GM12878 (cell line): ENCODE data around the gene PMF1.

Experiments
- CHD2 ChIP-seq: IDR thresholded peaks from 2 replicates; pipeline ENCODE4 v1.6.1; 2011; ENCODE audit warnings: low read depth, low read length, improper control_type of control experiment, borderline replicate concordance
- EZH2 ChIP-seq: IDR thresholded peaks from 2 replicates; pipeline ENCODE4 v1.6.1; 2012; ENCODE audit warnings: low read depth, mild to moderate bottlenecking, control low read depth, inconsistent platforms, low read length, borderline replicate concordance; ENCODE audit not compliant: control insufficient read depth
- FOXM1 ChIP-seq: IDR thresholded peaks from 2 replicates; pipeline ENCODE4 v1.6.1; 2012; ENCODE audit warnings: low read depth, mild to moderate bottlenecking, inconsistent platforms, low read length, moderate library complexity
- MXI1 ChIP-seq: fragments of 150-350 bp; IDR thresholded peaks from 2 replicates; pipeline ENCODE4 v1.6.1; 2011; ENCODE audit warnings: low read depth, mild to moderate bottlenecking, inconsistent platforms, low read length, improper control_type of control experiment
- POLR2A ChIP-seq: IDR thresholded peaks from 2 replicates; pipeline ENCODE4 v1.6.1; 2011; ENCODE audit warnings: low read depth, mild to moderate bottlenecking, low read length
- RAD21 ChIP-seq: IDR thresholded peaks from 2 replicates; pipeline ENCODE4 v1.6.1; 2011; ENCODE audit warnings: mild to moderate bottlenecking, low read depth, low read length, moderate library complexity; ENCODE audit not compliant: insufficient read depth
- SMC3 ChIP-seq: IDR thresholded peaks from 2 replicates; pipeline ENCODE4 v1.6.1; 2011; ENCODE audit warnings: low read length, improper control_type of control experiment, borderline replicate concordance
- TF ChIP-seq, protein P1 (sequence below): IDR thresholded peaks from 2 replicates; pipeline ENCODE4 v1.6.1; 2012; ENCODE audit warnings: low read depth, low read length, improper control_type of control experiment
- TF ChIP-seq, protein P2 (sequence below), 3 experiments: IDR thresholded peaks in 2 of 3; conservative IDR thresholded peaks in 1 of 3; 2 replicates each; pipeline ENCODE4 v1.5.1; 2011; ENCODE audit warnings: low read depth in 3 of 3, low read length in 3 of 3, mild to moderate bottlenecking in 3 of 3, control low read depth in 2 of 3, moderate library complexity in 2 of 3, inconsistent platforms in 1 of 3, mixed read lengths in 1 of 3; ENCODE audit not compliant: control insufficient read depth in 2 of 3, insufficient read depth in 1 of 3; ENCODE audit errors: extremely low read depth in 1 of 3

GRCh38 chr1:156281693-156282478, 69.1 kb downstream of the PMF1 start:
- TF ChIP-seq POLR2A (peak; percentile 19; the same call in 1 of the 2 replicates), SMC3 (no peak), RAD21 (no peak), FOXM1 (no peak), CHD2 (no peak), EZH2 (no peak), MXI1 (no peak)
- TF ChIP-seq, protein P1, sequence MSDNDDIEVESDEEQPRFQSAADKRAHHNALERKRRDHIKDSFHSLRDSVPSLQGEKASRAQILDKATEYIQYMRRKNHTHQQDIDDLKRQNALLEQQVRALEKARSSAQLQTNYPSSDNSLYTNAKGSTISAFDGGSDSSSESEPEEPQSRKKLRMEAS, result no peak; the same call in 1 of the 2 replicates
- TF ChIP-seq, protein P2, sequence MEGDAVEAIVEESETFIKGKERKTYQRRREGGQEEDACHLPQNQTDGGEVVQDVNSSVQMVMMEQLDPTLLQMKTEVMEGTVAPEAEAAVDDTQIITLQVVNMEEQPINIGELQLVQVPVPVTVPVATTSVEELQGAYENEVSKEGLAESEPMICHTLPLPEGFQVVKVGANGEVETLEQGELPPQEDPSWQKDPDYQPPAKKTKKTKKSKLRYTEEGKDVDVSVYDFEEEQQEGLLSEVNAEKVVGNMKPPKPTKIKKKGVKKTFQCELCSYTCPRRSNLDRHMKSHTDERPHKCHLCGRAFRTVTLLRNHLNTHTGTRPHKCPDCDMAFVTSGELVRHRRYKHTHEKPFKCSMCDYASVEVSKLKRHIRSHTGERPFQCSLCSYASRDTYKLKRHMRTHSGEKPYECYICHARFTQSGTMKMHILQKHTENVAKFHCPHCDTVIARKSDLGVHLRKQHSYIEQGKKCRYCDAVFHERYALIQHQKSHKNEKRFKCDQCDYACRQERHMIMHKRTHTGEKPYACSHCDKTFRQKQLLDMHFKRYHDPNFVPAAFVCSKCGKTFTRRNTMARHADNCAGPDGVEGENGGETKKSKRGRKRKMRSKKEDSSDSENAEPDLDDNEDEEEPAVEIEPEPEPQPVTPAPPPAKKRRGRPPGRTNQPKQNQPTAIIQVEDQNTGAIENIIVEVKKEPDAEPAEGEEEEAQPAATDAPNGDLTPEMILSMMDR (IDR thresholded peaks at IDR 0.05 in 2 of 3, conservative IDR thresholded peaks at IDR 0.05 in 1 of 3; ENCODE audit: control insufficient read depth in 2 of 3, extremely low read depth in 1 of 3, insufficient read depth in 1 of 3, low read depth in 3 of 3, low read length in 3 of 3), result no peak
